ENCODE measurements around the gene C1orf35.

C1orf35 gene

DNA sequence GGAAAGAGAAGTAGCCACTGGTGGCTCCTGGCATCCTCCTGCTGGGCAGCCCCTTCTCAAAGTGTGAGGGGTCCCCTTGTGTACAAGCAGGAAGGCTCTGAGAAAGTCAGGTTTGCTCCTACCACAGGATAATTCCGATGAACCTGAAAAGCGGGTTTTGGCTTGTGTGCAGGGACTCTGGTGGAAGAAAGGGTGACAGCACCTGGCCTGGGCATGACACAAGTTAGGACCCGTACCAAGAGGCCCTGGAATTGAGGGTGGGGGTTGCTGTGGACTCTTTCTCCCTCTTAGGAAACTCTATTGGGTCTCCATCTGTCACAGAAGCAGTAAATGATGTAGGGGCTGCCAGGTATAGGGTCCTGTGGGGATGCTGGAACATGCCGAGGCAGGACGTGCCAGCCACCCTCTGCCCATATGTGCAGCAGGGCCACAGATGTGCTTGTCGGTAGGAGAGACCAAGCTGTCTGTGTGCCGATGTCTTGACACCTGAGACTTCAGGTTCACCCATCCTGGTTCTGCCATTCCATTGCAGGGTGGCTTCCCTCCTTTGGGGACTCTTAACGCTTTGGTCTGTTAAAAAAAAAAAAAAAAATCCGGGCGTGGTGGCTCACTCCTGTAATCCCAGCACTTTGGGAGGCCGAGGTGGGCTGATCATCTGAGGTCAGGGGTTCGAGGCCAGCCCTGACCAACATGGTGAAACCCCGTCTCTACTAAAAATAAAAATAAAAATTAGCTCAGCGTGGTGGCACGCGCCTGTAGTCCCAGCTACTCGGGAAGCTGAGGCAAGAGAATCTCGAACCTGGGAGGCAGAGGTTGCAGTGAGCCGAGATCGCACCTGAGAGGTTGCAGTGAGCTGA lies 9.8 kb downstream of the C1orf35 start:
- no peak for DNase-seq

GRCh38 chr1:228092342-228093049 lies 10.6 kb downstream of the C1orf35 start:
- DNase-seq, result no peak

DNA sequence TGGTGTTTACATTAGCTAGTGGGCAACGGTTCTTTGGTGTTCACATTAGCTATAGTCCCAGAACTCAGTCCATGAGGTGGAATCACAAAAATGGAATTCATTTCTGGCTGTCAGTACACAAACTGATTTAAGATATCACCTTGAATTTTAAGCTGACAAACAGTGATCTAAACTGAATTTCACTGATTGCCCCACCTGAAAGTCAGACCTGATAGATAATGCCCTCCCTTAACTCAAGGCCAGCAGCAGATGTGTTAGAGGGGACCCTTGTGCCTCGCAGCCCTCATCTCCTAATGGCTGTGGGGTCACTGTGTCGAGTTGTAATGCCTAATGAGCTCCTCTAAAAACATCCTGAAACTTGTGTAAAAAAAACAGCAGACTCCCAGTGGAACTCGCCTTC lies 12.0 kb downstream of the C1orf35 start:
- no peak for DNase-seq

- DNase-seq, result no peak
These were observed 12.5 kb downstream of the C1orf35 start for GRCh38 chr1:228090613-228091081.

DNA sequence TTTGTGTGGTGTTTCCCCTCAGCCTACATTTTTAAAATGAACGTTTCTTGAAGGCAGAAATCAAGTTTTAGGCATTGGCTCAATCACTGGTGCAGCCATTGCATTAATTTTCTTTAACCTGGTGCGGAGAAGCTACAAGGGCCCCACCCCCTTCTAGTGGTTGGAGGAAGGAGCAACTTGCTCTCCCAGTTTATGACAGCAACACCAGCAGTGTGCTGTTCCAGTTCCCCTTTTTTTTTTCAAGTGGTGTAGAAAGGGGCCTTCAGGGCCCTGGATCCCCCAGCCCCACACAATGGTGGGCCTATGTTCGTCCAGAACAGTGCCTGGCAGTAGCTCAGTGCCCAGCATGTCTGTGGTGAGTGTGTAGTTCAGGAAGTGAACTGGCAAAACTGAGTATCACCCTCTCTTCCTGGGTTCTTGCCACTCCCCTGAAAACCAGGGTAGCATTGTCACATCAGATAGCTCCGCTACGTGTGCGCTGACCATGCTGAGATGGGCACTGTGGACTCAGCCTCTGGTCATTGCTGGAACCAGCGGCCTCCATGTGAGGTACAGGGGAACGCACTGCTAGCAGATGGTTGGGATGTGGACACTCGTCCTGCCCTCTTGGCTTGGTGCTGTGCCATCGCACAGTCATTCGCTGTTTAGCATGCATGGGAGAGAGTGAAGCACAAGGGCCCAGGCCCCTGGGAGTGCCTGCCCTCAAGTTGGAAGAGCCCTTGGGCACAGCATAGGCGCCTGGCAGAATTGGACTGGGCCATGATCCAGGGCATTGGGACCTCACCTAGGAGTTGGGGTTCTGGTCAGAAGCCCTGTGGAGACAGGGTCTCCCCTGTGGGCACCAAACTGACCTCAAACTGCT lies 13.4 kb downstream of the C1orf35 start:
- no peak for DNase-seq

- DNase-seq, result no peak
These were observed 14.3 kb downstream of the C1orf35 start for GRCh38 chr1:228088586-228089498.

GRCh38 chr1:228087771-228088251 lies 15.3 kb downstream of the C1orf35 start:
- DNase-seq, result no peak

- no peak for DNase-seq
These were observed 17.7 kb downstream of the C1orf35 start for GRCh38 chr1:228085287-228085951.

DNA sequence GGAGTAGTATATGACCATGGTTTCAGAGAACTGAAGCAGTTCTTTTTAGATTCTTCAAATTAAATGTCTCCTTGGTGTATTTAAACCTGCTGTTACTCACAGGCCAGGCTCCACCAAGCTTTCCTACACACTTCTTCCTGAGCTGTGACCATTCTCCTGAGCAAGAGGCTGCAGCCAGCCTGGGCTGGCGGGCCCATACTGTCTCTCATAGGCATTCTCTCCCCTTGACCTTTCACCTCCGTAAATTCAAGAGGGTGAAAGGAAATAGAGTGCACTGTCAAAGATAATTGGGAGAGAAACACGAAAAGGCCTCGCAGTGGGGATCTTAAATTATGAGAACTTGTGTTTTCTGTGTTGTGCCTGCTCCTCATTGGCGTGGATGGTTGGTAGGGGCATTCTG lies 18.3 kb downstream of the C1orf35 start:
- DNase-seq, result no peak

DNA sequence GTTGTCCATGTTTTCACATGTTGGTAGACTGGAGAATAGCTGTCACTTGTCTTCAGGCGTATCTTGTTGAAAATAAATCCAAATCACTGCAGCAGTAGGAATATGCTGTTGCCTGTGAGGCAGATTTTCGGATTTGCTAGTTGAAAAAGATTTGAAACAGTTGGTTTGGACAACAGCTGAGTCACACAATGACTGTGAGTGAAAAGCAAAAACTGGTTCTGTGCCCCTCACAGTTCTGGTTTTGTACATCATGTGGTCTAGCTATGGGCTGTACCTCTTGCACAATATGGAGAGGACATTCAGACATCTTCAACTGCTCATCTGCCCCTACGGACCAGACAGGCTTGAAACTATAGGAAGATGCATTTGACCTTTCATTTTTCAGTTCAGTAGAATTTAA lies 18.8 kb downstream of the C1orf35 start:
- no peak for DNase-seq

- no peak for DNase-seq
These were observed 19.2 kb downstream of the C1orf35 start for GRCh38 chr1:228083871-228084278.

DNA sequence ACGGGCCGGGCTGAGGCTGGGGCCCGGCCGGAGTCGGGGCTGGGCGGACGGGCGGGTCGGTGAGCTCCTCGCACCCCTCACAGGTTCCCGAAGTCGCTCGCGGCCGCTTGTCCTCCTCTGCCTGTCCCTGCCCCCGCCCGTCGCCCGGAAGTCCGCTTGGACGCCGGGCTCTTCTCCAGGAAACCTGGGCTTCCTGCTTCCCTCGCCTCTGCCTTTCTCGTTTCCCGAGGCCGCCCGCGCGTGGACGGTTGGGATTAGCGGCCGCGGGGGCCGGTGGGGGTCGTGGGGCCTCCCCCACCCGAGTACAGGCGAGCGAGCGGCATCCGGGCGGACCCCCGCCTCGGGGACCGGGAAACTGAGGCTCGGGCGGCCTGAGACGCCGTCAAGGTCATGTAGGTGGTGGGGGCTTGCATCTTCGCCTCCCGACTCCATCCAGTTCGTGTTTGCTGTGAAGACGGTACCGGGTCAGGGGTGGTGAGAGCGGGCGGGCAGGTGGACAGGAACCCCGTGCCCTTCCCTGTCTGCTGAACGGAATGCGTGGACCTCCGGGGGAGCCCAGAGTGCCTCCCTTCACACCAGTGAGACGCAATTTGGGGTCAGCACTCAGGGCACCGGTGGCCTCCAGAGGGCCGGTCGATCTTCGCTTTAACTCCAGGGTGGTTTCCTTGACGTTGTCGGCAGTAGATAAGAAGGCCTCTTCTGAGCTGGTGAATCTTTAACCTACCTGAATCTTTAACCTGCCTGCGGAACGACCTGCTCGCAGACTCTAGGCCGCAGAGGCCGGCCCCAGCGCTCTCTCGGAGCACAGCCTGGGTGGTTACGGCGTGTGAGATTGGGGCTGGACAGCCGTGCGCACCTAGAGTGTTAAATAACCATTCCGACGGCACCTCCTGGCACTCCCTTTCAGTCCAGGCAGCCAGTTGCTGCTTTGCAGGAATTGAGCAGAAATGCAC lies 19.9 kb downstream of the C1orf35 start:
- DNase-seq, result peak; percentile 46

- DNase-seq, result peak; percentile 92
These were observed 20.8 kb downstream of the C1orf35 start, which contains the start of gene ARF1 for GRCh38 chr1:228082214-228082917. TSS of gene ARF1 (plus strand) at chr1:228082708. CDS start at chr1:228097115, 14,407 bp downstream.

DNA sequence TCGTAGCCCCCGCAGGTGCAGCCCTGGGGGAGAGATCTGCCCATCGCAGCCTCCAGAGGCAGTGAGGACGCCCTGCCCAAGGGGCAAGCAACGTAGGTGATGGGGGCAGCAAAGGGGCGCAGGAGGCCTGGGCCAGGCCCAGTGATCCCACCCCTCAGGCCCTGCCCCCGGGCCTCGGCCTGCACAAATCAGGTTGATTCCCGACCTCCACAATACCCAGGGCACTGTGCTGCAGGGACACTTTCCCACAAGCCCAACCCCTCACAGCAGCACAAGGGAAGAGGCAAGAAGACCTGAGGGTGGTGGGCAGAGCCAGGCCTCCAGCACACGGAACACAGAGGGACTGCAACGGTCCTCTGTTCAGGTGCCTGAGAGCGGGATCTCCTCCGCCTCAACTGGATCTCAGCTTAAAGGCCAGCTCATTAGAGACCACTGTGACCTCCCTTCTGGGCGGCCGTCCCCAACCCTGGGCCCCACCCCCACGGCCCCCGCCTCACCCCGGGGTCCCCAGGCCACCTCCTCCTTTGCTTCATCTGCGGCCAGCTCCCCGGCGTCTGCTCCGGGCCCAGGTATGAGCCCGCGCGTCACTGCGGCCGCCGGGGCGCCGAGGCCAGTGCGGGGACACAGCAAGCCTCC lies 21.4 kb downstream of the C1orf35 start:
- DNase-seq, result peak; percentile 39

DNA sequence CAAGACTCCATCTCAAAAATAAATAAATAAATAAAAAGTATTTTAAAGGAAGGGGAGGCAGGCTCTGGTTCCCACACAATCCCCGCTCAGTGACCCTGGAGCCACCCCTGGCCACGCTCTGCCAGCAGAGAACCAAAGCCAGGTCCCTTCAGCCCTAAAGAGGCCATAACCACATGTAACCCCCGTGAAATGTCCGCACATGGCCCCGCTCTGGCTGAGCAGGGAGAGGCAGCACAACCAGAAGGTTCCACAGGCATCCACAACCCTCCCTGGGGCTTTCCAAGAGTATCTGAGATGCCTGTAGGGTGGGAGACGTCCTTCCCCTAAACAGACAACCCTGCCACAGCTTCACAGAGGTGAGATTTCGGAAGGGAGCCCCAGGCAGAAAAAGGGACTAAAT lies 22.0 kb downstream of the C1orf35 start:
- no peak for DNase-seq

- DNase-seq, result peak; percentile 1
These were observed 23.4 kb downstream of the C1orf35 start for GRCh38 chr1:228079601-228080263.

DNA sequence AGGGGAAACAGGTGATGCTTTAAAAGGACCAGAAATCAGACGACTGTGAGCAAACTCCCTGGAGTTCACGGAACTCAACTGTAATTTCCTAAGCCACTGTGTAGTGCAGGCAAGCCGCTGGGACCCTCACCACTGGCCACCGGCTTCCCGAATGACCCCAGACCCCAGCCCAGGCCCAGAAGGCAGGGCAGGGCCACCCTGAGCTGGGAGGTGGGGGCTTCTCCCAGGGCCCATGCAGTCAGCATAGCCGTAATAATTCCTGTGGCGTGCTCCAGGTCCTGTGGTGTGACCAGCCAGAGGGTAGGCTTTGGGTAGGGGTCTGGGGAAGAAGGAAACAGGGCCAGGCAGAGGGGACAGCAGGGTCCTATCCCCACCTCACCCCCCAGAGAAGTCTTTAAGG lies 24.1 kb downstream of the C1orf35 start:
- peak; percentile 1 for DNase-seq
